CD4-positive, alpha-beta T cell treated with Interleukin-1 beta for 1 hour (primary cell): Measurements from ENCODE around the gene WDR81.

ENCODE experiments used
- DNase-seq, 2 donors: peaks; one replicate each; pipeline ENCODE4 v3.0.0-alpha.2; 2020 to 2022

The WDR81 gene

DNA sequence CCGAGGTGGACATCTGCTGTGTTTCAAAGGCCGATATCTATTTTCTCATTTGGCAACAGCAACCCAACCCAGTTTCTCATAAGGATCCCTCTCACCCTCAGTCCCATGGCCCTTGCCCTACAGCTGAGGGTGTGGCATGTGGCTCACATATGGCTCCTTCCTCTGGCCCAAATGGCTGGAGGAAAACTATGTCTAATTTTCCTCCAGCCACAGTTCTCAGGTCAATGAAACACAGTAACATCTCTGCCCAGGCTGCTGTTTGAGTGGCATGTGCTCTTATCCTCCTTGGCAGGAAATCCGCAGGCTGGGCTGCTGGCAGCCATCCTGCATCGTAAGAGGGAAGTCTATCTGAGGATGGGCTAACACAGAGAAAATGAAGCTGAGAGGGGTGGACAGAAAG is 61.4 kb downstream of the WDR81 start:
- no peak for DNase-seq

DNA sequence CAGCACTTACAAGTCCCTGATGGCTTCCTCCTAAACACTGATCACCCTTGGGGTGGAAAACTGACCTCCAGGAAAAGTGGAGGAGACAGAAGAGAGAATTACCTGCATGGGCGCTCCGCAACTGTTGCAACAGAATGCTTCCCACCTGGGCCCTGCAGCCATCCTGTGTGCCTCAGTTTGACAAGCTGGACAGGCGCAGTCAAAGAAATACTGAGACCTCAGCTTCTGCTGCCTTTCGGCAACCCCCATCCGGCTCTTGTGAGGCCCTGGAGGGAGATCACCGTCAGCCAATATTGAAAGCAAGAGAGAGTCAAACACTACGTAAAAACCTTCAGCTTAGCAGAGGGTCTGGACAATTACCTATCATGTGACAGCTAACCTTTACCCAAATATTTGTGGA is 62.2 kb downstream of the WDR81 start:
- no peak for DNase-seq

DNA sequence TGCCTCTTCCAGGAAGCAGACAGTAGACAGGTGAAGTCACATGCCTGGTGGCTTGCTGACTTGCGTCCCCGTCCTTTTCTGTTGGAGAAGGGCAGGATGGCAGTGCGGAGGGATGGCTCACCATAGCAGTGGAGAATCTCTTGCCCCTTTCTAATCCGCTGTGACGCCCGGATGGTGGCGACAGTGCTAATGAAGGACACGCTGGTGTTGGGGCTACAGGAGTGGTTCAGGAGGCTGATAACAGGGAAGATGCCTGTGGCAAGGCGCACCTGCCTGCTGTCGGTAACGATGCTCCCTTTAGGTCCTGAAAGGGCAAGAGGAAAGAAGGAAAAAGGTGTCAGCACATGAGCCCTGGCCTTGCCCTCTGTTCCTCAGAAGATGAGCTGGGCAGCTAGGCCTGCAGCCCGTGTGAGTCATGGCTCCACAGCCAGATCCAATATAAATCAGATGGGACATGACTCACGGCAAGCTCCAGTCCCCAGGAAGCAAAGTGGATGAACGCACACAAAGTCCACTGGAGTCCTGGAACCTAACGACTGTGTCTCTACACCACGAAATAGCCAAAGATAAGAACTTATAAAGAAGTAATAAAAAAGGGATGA is 62.9 kb downstream of the WDR81 start:
- no peak for DNase-seq
